ENCODE data around the gene SYT1. TPM values are rescaled to one million over a fixed set of nuclear protein-coding genes. Genes with fewer than 3 reads are reported as not detected.

SYT1 gene
- total and polyA plus RNA-seq, 2 donors (not counting 1 experiment from before 2014, with no cell fraction given), result 0.60 to 1.3 TPM

GRCh38 chr12:79236920-79237319 lies 372.3 kb downstream of the SYT1 start:
- ChIA-PET POLR2A (no interaction called here), CTCF (no interaction called here)
- Histone ChIP-seq H3K27ac (ENCODE audit: low read length in 2 of 2) (no peak overlapping the region), H3K9me3 (ENCODE audit: control extremely low read depth in 1 of 3, control insufficient read depth in 2 of 3, insufficient read depth in 1 of 3, low read length in 2 of 3) (no peaks in the 10 kb centered on the region), H3K36me3 (replicated peaks in 1 of 2; ENCODE audit: control extremely low read depth in 1 of 2, control insufficient read depth in 1 of 2, extremely low read depth in 1 of 2, insufficient read depth in 2 of 2, low read length in 1 of 2) (no peaks in the 10 kb centered on the region), H3K79me2 (ENCODE audit: control insufficient read depth, insufficient read depth, low read length) (no peaks in the 10 kb centered on the region), H3K4me2 (replicated peaks; ENCODE audit: low read depth, low read length, poor library complexity, severe bottlenecking) (no peak overlapping the region), H2AFZ (ENCODE audit: insufficient read depth, low read depth, low read length, poor library complexity, severe bottlenecking) (no peak overlapping the region), H4K20me1 (ENCODE audit: control insufficient read depth, insufficient read depth, low read length, poor library complexity, severe bottlenecking) (no peaks in the 10 kb centered on the region), H3K27me3 (replicated peaks in 1 of 4; ENCODE audit: control extremely low read depth in 1 of 4, control insufficient read depth in 3 of 4, insufficient read depth in 4 of 4, low read length in 3 of 4) (no peaks in the 10 kb centered on the region), H3K9ac (ENCODE audit: low read length) (no peak overlapping the region), H3K4me1 (ENCODE audit: control insufficient read depth in 2 of 2, insufficient read depth in 2 of 2, low read length in 2 of 2) (no peaks in the 10 kb centered on the region), H3K4me3 (ENCODE audit: control extremely low read depth in 1 of 5, extremely low read depth in 1 of 5, insufficient read depth in 1 of 5, low read depth in 2 of 5, low read length in 4 of 5) (no peak overlapping the region)
- WGBS (ENCODE audit: insufficient coverage), result 95% methylated on average over 3 of the region's 4 CpGs
- no peaks in the 10 kb centered on the region for H3K9me3 Mint-ChIP-seq (ENCODE audit: insufficient read depth)
- DNase-seq, result no peak
- TF ChIP-seq EZH2 (IDR thresholded peaks at IDR 0.05; ENCODE audit: borderline replicate concordance, insufficient read depth, low read depth, low read length, poor library complexity, severe bottlenecking) (no peak), CTCF (IDR thresholded peaks at IDR 0.05) (no peak)
- no peak overlapping the region for H3K4me3 Mint-ChIP-seq
- H3K4me1 Mint-ChIP-seq, result no peaks in the 10 kb centered on the region
- ATAC-seq (ENCODE audit: low read depth), result no peak
- no peaks in the 10 kb centered on the region for H3K27me3 Mint-ChIP-seq
- H3K27ac Mint-ChIP-seq, result no peak overlapping the region
- intact Hi-C loops (cut with micrococcal nuclease), result no loop called here

GRCh38 chr12:79238246-79238645 lies 373.7 kb downstream of the SYT1 start:
- Mint-ChIP-seq H3K9me3 (ENCODE audit: insufficient read depth) (no peaks in the 10 kb centered on the region), H3K27ac (no peak overlapping the region), H3K4me1 (no peaks in the 10 kb centered on the region), H3K27me3 (no peaks in the 10 kb centered on the region), H3K4me3 (no peak overlapping the region)
- Histone ChIP-seq H3K27ac (ENCODE audit: low read length in 2 of 2) (no peak overlapping the region), H3K9me3 (ENCODE audit: control extremely low read depth in 1 of 3, control insufficient read depth in 2 of 3, insufficient read depth in 1 of 3, low read length in 2 of 3) (no peaks in the 10 kb centered on the region), H4K20me1 (ENCODE audit: control insufficient read depth, insufficient read depth, low read length, poor library complexity, severe bottlenecking) (no peaks in the 10 kb centered on the region), H3K9ac (ENCODE audit: low read length) (no peak overlapping the region), H3K4me2 (replicated peaks; ENCODE audit: low read depth, low read length, poor library complexity, severe bottlenecking) (no peak overlapping the region), H3K4me1 (ENCODE audit: control insufficient read depth in 2 of 2, insufficient read depth in 2 of 2, low read length in 2 of 2) (no peaks in the 10 kb centered on the region), H2AFZ (ENCODE audit: insufficient read depth, low read depth, low read length, poor library complexity, severe bottlenecking) (no peak overlapping the region), H3K79me2 (ENCODE audit: control insufficient read depth, insufficient read depth, low read length) (no peaks in the 10 kb centered on the region), H3K4me3 (ENCODE audit: control extremely low read depth in 1 of 5, extremely low read depth in 1 of 5, insufficient read depth in 1 of 5, low read depth in 2 of 5, low read length in 4 of 5) (no peak overlapping the region), H3K36me3 (replicated peaks in 1 of 2; ENCODE audit: control extremely low read depth in 1 of 2, control insufficient read depth in 1 of 2, extremely low read depth in 1 of 2, insufficient read depth in 2 of 2, low read length in 1 of 2) (no peaks in the 10 kb centered on the region), H3K27me3 (replicated peaks in 1 of 4; ENCODE audit: control extremely low read depth in 1 of 4, control insufficient read depth in 3 of 4, insufficient read depth in 4 of 4, low read length in 3 of 4) (no peaks in the 10 kb centered on the region)
- CTCF ChIA-PET, result no interaction called here
- no peak for TF ChIP-seq EZH2 (IDR thresholded peaks at IDR 0.05; ENCODE audit: borderline replicate concordance, insufficient read depth, low read depth, low read length, poor library complexity, severe bottlenecking)
- TF ChIP-seq CTCF (IDR thresholded peaks at IDR 0.05), result no peak
- POLR2A ChIA-PET, result no interaction called here
- intact Hi-C loops (cut with micrococcal nuclease), result no loop called here
- no peak for DNase-seq
- no CpG with 5 or more reads among the region's 3 CpGs for WGBS (ENCODE audit: insufficient coverage)
- no peak for ATAC-seq (ENCODE audit: low read depth)

Measured in B cell (primary cell).